ENCODE measurements around the gene C1QTNF3. TPM values are rescaled to one million over a fixed set of nuclear protein-coding genes. Genes with fewer than 3 reads are reported as not detected.
A peak's percentile ranks its signal among the peaks of the same experiment; 100 is the strongest.

Gene C1QTNF3
- total RNA-seq, 1 donor from 2014 or later = 3.0 TPM

DNA sequence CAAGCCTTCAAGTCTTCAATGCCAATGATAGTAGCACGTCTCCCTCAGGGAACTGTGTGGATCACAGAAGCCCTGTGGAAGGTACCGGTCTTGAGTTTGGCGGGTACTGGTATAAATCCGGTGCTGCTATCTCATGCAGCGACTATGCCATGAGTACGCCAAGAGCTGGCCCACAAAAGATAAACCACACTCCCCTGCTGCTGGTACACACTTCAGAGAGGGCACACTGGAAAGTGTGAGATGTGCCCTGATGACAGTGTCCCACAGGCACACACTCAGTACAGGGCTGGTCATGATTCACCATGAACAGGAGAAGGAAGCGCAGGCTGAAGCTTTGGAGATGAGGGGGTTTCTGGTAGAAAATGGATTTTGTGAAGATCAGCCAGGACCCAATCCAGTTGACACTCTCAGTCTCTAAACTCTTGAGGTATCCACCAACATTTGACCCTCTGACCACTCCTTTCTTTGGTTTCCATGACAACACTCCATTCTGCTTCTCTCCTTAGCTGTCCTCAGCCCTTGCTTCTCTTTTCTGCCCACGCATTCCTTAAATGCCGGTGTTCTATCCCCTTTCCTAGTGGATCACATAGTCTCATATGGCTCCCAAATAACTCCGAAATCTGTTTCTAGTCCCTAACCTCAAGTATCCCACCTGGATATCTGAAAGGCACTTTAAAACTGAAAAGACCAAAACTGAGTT is 40.2 kb downstream of the C1QTNF3 start:
- DNase-seq (ENCODE audit: low read depth) = no peak

GRCh38 chr5:34001241-34001841 is 41.7 kb downstream of the C1QTNF3 start:
- DNase-seq (ENCODE audit: low read depth) = no peak

- no peak for DNase-seq (ENCODE audit: low read depth)
These were observed 43.0 kb downstream of the C1QTNF3 start for GRCh38 chr5:33999978-34000377.

- peak; percentile 81 for DNase-seq (ENCODE audit: low read depth)
These were observed 45.6 kb downstream of the C1QTNF3 start for GRCh38 chr5:33997331-33997983.

- DNase-seq (ENCODE audit: low read depth) = no peak
These were observed 47.1 kb downstream of the C1QTNF3 start for GRCh38 chr5:33995865-33996264.

GRCh38 chr5:33994845-33995244 is 48.2 kb downstream of the C1QTNF3 start:
- DNase-seq (ENCODE audit: low read depth) = no peak

- no peak for DNase-seq (ENCODE audit: low read depth)
These were observed 50.1 kb downstream of the C1QTNF3 start for GRCh38 chr5:33992864-33993263.

DNA sequence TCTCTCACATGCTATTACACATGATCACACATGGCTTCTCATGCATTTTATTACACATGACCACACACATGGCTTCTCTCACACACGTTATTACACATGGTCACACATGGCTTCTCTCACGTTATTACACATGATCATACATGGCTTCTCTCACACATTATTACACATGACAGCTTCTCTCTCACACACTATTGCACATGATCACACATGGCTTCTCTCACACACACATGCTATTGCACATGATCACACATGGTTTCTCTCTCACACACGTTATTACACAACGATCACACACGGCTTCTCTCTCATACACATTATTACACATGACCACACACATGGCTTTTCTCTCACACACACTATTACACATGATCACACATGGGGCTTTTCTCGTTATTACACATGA is 57.6 kb downstream of the C1QTNF3 start:
- no peak for DNase-seq (ENCODE audit: low read depth)

GRCh38 chr5:33984671-33985124 is 58.3 kb downstream of the C1QTNF3 start, which contains the start of gene SLC45A2:
TSS of gene SLC45A2 (minus strand) at chr5:33984693. CDS start at chr5:33984583, 110 bp downstream.
- peak; percentile 57 for DNase-seq (ENCODE audit: low read depth)

GRCh38 chr5:33984178-33984577 is 58.8 kb downstream of the C1QTNF3 start:
- no peak for DNase-seq (ENCODE audit: low read depth)

DNA sequence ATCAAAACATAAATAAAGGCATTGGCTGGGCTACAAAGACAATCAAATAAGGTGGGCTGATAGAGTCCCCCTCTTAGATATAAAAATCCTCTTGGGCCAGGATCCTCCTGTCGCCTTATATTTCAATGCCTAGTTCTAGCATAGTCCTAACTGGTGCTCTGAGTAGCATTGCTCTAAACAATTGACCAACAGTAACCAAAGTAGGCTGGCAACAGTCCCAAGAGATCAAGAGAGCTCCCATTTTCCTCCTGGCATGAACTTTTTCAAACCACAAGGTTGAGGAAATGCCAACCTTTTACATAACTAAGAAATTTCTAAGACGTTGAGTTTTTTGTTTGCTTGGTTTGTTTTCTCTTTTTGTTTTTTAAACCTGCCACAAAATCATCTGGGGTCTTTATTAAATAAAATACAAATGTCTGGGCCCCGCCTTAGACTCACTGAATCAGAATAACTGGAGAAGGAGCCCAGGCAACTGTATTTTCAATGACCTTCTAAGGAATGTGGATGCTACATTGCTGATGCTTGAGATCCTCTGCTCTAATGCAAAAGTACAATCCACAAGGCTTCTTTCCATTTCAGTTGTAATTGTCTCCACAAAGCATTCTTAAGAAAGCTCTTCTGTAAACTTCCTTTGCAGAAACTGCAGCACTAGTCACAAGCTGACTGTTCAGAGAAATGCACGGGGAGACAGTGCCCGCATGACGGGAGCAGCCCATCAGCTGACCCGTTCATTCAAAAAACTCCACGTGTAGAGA is 61.4 kb downstream of the C1QTNF3 start:
- peak; percentile 72 for DNase-seq (ENCODE audit: low read depth)

GRCh38 chr5:33980030-33980429 is 63.0 kb downstream of the C1QTNF3 start:
- no peak for DNase-seq (ENCODE audit: low read depth)

DNA sequence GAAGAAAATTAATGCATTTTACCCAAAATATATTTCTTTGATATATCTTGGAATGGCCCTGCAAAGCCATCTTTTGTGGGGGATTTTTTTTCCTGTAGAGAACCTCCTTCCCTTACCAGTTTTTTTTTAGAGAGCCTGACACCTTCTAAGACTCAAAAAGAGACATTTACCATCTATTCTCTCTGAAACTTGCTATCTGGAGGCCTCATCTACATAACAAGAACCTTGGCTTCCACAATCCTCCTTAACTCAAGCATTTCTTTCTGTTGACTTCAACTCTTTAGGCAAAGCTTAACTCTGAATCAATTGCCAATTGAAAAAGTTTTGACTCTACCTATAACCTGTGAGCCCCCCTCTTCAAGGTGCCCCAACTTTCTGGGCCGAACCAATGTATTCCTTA is 64.7 kb downstream of the C1QTNF3 start:
- DNase-seq (ENCODE audit: low read depth) = no peak

- DNase-seq (ENCODE audit: low read depth) = no peak
These were observed 66.7 kb downstream of the C1QTNF3 start for GRCh38 chr5:33976307-33976706.

DNA sequence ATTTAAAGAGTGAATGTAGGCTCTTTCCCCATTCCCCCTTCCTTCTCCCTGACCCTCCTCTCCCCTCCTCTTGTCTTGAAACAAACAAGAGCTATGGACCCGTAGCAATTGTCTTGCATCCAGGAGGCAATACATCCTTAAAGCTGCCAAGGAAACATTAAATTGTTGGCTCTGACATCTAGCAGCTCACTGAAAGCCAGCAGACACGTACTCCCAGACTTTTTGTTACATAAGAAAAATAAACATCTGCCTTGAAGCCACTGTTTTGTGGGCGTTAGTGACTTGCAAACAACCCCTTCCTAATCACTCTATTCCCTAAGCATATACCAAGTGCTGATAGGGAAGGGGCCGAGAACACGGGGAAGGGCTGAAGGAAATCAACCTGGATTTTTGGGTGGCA is 67.2 kb downstream of the C1QTNF3 start:
- DNase-seq (ENCODE audit: low read depth) = no peak

GRCh38 chr5:33973271-33973670 is 69.7 kb downstream of the C1QTNF3 start:
- no peak for DNase-seq (ENCODE audit: low read depth)

- DNase-seq (ENCODE audit: low read depth) = peak; percentile 66
These were observed 73.2 kb downstream of the C1QTNF3 start for GRCh38 chr5:33969572-33970452.

GRCh38 chr5:33968211-33969005 is 74.6 kb downstream of the C1QTNF3 start:
- no peak for DNase-seq (ENCODE audit: low read depth)

All from myocyte (in vitro differentiated cells).